Measurements from ENCODE around the gene GPR15LG.

The GPR15LG gene

DNA sequence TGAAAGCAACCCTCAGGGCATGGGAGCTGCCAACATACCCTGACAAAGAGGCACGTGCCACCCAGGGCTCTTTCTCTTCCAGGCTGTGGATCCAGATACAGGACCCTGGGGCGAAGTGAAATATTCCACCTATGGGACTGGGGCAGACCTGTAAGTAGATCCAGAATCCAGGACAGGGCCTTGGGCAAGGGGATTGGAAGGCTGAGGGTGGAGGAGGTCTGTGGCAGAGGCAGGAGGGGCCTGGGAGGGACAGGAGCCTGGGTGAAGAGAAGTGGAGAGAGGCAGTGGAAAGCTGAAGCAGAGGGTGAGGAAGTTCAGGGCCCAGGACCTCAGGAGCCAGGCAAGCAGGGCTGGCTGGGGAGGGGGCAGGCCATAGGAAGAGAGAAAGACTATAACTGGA is 38.0 kb downstream of the GPR15LG start:
- TF ChIP-seq, protein P1, sequence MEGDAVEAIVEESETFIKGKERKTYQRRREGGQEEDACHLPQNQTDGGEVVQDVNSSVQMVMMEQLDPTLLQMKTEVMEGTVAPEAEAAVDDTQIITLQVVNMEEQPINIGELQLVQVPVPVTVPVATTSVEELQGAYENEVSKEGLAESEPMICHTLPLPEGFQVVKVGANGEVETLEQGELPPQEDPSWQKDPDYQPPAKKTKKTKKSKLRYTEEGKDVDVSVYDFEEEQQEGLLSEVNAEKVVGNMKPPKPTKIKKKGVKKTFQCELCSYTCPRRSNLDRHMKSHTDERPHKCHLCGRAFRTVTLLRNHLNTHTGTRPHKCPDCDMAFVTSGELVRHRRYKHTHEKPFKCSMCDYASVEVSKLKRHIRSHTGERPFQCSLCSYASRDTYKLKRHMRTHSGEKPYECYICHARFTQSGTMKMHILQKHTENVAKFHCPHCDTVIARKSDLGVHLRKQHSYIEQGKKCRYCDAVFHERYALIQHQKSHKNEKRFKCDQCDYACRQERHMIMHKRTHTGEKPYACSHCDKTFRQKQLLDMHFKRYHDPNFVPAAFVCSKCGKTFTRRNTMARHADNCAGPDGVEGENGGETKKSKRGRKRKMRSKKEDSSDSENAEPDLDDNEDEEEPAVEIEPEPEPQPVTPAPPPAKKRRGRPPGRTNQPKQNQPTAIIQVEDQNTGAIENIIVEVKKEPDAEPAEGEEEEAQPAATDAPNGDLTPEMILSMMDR (IDR thresholded peaks at IDR 0.05; ENCODE audit: low read depth, low read length, missing control alignments), result no peak
- no peak for DNase-seq (ENCODE audit: low read depth)
- in situ Hi-C loops (cut with HindIII; ENCODE audit: low sequenced_read_pairs), result no loop called here
- no peak overlapping the region for H3K4me3 ChIP-seq (ENCODE audit: low read depth, low read length)

DNA sequence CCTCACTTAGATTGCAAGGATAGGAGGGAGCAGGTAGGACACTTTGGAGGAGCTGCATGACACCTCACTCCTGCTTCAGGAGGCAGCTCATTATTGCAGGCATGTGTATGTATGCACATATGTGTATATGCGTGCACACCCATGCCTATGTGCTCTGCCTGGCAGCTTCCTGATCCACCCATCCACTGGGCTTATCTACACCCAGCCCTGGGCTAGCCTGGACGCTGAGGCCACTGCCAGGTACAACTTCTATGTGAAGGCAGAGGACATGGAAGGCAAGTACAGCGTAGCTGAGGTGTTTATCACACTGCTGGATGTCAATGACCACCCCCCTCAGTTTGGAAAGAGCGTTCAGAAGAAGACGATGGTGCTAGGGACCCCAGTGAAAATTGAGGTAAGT is 38.4 kb downstream of the GPR15LG start:
- H3K4me3 ChIP-seq (ENCODE audit: low read depth, low read length), result no peak overlapping the region
- TF ChIP-seq, protein P1 (IDR thresholded peaks at IDR 0.05; ENCODE audit: low read depth, low read length, missing control alignments), result no peak
- in situ Hi-C loops (cut with HindIII; ENCODE audit: low sequenced_read_pairs), result no loop called here
- DNase-seq (ENCODE audit: low read depth), result no peak

DNA sequence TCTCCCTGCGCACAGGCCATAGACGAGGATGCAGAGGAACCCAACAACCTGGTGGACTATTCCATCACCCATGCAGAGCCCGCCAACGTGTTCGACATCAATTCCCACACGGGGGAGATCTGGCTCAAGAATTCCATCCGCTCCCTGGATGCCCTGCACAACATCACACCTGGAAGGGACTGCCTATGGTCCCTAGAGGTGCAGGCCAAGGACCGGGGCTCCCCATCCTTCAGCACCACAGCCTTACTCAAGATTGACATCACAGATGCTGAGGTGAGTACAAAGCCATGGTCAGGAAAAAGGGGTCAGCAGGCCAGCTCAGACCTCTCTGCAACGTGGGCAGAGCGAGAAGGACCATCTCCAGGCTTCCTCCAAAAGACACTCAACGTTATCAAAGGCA is 39.5 kb downstream of the GPR15LG start:
- TF ChIP-seq, protein P1 (IDR thresholded peaks at IDR 0.05; ENCODE audit: low read depth, low read length, missing control alignments), result no peak
- no peak overlapping the region for H3K4me3 ChIP-seq (ENCODE audit: low read depth, low read length)
- in situ Hi-C loops (cut with HindIII; ENCODE audit: low sequenced_read_pairs), result no loop called here
- no peak for DNase-seq (ENCODE audit: low read depth)

DNA sequence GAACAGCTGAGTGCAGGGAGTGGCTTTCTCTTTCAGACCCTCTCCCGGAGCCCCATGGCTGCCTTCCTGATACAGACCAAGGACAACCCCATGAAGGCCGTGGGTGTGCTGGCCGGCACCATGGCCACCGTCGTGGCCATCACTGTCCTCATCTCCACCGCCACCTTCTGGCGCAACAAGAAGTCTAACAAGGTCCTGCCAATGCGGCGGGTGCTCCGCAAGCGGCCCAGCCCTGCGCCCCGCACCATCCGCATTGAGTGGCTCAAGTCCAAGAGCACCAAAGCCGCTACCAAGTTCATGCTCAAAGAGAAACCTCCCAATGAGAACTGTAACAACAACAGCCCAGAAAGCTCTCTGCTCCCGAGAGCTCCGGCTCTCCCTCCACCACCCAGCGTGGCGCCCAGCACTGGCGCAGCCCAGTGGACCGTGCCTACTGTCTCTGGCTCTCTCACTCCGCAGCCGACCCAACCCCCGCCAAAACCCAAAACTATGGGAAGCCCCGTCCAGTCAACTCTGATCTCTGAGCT is 40.5 kb downstream of the GPR15LG start:
- no peak overlapping the region for H3K4me3 ChIP-seq (ENCODE audit: low read depth, low read length)
- no peak for DNase-seq (ENCODE audit: low read depth)
- TF ChIP-seq, protein P1 (IDR thresholded peaks at IDR 0.05; ENCODE audit: low read depth, low read length, missing control alignments), result no peak
- in situ Hi-C loops (cut with HindIII; ENCODE audit: low sequenced_read_pairs), result no loop called here

DNA sequence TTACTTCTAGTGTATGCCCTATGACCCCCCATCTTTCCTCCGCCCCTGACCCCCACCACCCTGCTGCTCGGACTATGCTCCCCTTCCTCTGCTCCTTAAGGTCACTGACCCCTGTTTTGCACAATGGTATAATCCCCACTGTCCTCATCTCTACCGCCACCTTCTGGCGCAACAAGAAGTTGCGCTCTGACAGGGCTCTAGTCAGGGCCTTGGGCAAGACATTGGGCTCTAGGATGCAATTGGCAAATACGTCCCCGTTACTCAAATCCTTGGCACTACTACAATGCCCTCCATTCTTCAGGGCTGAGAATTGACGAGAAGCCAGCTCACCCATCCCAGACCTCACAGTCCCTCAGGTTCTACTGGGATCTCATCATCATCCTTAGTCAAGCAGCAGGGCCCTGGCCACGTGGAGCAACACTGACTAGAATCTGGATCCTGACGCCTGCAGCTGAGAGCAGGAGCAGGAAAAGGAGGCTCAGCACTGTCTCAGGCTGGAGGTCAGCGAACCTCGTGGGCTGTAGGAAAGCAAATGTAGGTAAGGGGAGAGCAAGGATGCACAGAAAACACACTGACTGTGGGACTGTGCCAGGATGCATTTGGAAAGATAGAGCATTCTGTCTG is 41.1 kb downstream of the GPR15LG start:
- no peak for DNase-seq (ENCODE audit: low read depth)

DNA sequence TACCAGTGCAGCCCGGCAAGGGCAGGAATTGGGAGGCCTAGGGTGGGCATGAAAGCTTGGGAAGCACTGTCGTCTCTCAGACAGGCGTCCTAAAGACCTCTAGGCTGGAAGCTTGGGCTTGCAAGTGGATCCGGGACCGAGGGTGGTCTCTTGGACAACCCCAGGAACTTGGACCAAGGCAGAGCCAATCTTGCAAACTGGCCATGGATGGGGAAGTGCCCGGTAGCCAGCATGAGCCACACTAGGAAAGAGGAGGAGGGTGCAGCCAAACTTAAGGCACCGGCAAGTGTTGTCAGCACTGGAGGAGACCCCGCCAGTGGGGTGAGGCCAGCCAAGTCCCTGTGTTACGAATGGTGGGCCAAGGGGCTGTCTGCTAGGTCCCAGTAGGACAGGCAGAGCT is 43.2 kb downstream of the GPR15LG start:
- H3K4me3 ChIP-seq (ENCODE audit: low read depth, low read length), result no peak overlapping the region
- in situ Hi-C loops (cut with HindIII; ENCODE audit: low sequenced_read_pairs), result no loop called here
- TF ChIP-seq, protein P1 (IDR thresholded peaks at IDR 0.05; ENCODE audit: low read depth, low read length, missing control alignments), result no peak
- no peak for DNase-seq (ENCODE audit: low read depth)

More for the DNA sequence above, 41.1 kb downstream of the GPR15LG start:
- no peak overlapping the region for H3K4me3 ChIP-seq (ENCODE audit: low read depth, low read length)
- in situ Hi-C loops (cut with HindIII; ENCODE audit: low sequenced_read_pairs), result no loop called here
- TF ChIP-seq, protein P1 (IDR thresholded peaks at IDR 0.05; ENCODE audit: low read depth, low read length, missing control alignments), result peak; percentile 32
